GM21717 (cell line): ENCODE results near the gene FTO.
"Not testable (repeated sequence)": the region's sequence is repeated elsewhere in the genome, so short reads cannot be mapped to it uniquely, and the experiment has no call there.

Experiments used
- ATAC-seq: cut with Tn5 transposase; IDR thresholded peaks from one replicate; pipeline ENCODE4 v1.9.1; 2021; ENCODE audit warnings: mild to moderate bottlenecking, moderate library complexity; ENCODE audit not compliant: unreplicated experiment

Gene FTO

GRCh38 chr16:53855056-53855455, 151.1 kb downstream of the FTO start:
- ATAC-seq = no peak

DNA sequence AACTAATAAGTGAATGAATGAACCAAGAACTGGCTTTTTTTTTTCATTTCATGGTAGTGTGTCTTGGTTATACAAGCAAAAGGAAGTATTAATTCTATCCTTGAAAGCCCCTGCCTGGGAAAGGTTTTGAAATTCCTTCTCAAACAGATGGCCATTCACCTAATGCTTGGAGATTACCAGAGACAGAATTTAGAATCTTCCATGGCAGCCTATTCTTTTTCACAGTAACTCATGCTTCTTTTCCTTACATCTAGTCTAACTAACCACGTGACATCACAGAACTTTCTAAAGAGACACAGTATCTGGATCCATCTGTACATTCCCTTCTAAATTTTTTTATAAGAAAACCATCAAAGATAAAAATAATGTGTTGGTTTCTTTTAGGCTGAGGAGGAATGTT, 151.6 kb downstream of the FTO start:
- no peak for ATAC-seq

DNA sequence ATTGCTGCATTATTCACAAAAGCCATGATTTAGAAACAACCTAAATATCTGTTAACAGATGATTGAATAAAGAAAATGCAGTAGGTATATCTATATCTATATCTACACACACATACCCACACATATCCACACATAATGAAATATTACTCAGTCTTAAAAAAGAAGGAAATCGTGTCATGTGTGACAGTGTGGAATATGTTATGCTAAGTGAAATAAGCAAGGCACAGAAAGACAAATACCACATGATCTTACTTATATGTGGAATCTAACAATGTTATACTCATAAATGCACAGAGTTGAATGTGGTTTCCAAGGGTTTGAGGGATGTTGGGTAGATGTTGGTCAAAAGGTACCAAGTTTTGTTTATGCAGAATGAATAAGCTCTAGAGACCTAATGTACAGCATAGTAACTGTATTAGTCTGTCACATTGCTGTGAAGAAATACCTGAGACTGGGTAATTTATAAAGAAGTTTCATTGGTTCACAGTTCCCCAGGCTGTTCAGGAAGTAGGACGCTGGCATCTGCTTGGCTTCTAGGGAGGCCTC, 156.1 kb downstream of the FTO start:
- ATAC-seq = no peak

GRCh38 chr16:53863861-53864260, 159.9 kb downstream of the FTO start:
- ATAC-seq = no peak

DNA sequence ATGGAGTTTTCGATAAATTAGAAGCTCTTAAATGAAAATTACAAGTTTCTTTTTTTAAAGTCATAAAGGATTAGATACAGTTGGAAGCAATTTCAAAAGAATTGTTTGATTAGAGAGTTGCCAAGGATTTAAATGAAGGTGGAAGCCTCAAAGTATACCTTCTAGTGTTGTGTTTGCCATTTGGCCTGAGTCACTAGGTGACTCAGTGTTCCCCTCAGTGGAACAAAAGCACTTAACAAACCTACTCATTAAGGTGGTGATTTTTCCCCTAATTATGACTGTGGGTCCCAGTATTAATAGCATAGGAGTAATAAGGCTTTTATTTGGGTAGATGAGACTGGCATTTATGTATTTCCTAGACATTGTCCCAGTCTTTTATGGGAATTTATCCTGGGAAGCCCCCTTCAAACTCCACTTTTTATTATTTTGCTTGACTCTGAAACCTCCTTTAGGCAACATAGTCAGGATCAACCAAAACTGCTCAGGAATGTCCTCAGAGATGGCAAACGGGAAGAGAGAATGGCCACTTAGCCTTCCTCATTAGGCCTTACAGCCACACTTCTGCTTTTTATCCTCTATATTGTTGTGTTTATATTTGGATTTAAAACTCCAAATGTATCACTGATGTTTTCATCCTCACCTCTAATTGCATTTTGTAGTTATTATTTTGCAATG, 161.0 kb downstream of the FTO start:
- no peak for ATAC-seq

GRCh38 chr16:53865494-53865863, 161.5 kb downstream of the FTO start:
- no peak for ATAC-seq

DNA sequence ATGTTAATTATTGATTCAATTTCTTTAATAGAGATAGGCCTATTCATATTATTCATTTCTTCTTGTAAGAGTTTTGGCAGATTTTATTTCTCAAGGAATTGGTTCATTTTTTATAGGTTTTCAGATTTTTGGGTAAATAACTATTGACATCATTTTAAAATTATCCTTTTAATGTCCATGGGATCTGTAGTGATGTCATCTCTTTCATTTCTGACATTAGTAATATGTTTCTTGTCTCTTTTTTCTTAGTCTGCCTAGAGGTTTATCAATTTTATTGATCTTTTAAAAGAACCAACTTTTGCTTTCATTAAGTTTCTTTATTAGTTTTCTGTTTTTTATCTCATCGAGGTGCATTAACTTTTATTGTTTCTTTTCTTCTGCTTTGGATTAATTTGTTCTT, 162.6 kb downstream of the FTO start:
- ATAC-seq = no peak

DNA sequence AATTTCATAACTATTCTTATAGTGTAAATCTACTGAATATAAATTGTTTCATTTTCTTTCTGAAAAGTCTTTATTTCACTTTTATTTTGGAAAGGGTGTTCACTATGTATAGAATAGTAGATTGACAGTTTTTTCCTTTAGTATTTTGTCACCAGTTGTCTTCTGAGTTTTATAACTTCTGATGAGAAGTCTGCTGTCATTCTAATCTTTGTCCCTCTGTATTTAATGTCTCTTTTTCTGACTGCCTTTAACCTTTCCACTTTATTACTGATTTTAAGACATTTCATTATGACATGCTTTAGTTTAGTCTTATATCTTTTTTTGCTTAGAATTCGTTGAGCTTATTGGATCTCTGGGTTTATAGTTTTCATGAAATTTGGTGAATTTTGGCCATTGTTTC, 166.9 kb downstream of the FTO start:
- no peak for ATAC-seq

- no peak for ATAC-seq
Observed at GRCh38 chr16:53872248-53873221, 168.6 kb downstream of the FTO start.

GRCh38 chr16:53876811-53877210, 172.9 kb downstream of the FTO start:
- ATAC-seq = no peak

DNA sequence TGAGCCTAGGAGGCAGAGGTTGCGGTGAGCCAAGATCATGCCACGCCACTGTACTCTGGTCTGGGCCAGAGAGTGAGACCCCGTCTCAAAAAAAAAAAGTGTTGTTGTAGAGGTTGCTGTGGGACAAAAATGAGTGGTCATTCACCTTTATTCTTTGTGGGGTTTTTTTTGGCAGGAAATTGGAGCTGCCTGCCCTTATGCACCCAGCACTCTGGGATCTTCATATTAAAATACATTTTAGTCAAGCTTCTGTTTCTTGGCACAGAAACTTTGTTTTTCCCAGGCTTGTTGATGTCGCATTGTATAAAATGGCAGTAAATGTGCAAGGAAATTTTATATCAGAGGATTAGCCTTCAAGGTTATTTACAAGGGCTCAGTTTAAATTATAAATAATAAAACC, 174.3 kb downstream of the FTO start:
- ATAC-seq = no peak

DNA sequence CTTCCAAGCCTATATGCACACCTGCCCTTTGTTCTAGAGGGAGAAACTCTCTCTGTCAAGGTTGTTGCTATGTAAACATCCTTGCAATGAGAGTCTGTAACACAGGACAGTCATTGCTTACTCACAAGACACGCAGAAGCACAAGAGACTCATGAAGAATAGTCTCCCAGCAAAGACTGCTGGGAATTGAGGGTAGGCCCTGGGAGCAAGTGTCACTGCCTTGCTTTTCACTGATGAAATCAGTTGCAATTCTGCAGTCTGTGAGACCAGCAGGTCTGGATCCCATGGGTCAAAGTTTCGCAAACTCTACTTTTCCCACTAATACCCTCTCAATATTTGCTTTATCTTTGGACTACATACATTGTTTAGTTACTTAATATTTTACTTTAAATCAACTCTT, 177.4 kb downstream of the FTO start:
- no peak for ATAC-seq

- no peak for ATAC-seq
Observed at GRCh38 chr16:53882310-53882709, 178.4 kb downstream of the FTO start.

DNA sequence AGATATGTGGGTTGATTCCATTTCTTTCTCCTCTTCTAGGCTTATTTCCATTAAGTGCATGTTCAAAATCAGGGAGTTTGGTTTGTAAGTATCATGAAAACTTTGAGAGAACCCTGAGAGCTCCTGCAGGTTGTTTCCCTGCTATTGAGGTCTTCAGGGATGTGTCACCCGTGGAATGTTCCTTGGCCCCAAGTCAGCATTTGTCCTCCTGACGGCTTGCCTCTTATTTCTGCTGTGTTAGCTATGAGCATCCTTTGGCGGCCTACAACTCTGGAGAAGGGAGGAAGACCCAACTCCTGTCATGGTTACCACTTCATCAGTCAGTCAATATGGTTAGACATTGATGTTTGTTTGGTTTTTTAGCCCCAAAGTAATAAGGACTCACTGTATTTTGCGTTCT, 180.8 kb downstream of the FTO start:
- ATAC-seq = no peak

DNA sequence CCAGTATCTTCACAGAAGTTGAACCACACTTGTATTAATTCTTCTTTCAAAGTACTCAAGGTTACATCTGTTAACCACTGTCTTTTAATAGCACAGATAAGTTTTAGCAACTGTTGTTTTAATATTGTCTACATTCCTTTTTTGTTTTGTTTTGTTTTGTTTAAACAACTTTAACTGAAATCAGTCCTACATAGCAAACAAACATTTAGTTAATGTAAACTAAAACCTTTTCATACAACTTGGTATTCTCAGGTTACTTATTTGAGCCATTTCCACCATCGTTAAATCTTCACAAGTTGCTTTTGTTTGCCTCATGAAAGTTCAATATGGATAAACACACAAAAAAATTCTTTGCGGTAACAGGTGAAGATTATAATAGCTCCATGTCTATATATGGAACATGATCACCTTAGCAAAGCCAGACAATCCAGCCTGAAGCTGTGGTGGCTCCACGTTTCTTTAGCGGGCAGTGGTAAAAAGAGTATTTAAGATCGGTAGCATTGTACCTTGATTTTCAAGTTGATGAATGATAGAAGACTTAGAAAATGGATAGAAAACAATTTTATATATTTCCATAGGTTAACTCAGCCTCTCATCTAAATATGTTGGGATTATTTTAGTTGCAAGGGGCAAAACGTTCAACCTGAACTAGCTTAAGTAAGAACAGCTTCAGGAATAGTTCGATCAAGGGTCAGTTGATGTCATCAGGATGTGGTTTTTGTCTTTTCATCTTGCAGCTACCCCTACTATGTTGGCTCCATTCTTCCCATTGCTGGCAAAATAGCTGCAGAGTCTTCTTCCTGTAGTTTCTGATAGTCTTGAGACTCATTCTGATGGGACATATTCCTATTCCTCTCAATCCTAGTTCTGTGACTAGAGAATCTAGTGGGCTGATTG, 182.8 kb downstream of the FTO start:
- ATAC-seq = no peak

GRCh38 chr16:53888222-53888621, 184.3 kb downstream of the FTO start:
- no peak for ATAC-seq

DNA sequence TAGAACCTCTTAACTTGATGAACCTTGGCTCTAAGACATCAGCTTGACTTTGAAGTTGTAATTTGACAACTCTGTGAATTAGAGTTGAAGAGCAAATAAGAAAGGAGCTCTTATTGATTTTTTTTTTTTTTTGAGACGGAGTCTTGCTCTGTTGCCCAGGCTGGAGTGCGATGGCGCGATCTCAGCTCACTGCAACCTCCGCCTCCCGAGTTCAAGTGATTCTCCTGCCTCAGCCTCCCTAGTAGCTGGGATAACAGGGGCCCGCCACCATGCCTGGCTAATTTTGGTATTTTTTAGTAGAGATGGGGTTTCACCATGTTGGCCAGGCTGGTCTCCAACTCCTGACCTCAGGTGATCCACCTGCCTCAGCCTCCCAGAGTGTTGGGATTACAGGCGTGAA, 186.9 kb downstream of the FTO start:
- ATAC-seq = not testable (repeated sequence)

DNA sequence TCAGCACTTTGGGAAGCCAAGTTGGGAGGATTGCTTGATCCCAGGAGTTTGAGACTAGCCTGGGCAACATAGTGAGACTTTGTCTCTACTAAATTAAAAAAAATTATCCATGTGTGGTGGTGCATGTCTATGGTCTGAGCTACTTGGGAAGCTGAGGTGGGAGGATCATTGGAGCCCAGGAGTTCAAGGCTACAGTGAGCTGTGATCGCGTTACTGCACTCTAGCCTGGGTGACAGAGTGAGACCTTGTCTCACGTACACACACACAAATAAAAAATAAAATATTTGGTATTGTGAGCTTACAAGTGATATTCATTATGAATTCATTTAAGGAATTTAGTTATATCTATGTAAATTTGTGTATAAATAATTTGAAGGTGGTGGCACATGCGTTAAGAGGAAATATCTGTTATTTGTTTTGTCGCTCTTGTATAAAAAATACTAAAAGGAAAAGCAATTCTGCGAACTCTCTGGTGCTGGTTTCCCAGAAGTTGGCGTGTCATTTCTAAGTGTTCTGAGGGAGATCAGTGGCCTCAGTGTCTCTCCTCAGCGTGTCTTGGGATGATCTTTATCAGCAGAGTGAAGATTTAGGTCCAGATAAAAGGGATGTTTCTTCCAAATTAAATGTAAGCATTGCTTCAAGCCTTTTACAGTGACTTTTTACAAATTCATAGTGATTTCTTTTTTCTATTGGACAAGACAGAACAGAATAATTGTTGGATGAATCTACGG, 187.6 kb downstream of the FTO start:
- ATAC-seq = no peak

DNA sequence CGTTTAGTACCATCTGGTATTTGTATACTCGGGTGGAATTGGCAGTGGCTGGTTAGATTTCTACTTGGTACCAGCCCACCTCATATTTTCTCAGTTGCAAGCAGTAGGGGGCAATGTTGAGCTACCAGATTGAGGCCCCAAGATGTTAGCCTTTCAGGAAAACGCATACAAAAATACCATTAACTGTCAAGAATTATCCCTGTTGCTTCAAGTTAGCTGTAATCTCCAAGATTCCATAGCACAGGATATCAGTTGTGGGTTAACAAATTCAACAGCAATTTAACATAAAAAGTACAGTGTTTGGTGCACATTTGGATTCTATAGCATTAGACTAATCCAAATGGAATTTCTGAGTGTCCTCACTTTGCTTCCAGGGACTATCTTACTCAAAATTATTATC, 188.2 kb downstream of the FTO start:
- no peak for ATAC-seq

- ATAC-seq = no peak
Observed at GRCh38 chr16:53893731-53894435, 189.9 kb downstream of the FTO start.
